Tibial nerve (tissue), 3 donors: ENCODE measurements around the gene C12orf75.

Experiments used
- CTCF ChIP-seq, 5 experiments: fragments of 200-600 bp in 3 of 5; fragments of 450-650 bp in 2 of 5; sonication (generic) in 3 of 5; IDR thresholded peaks; one replicate each; pipeline ENCODE4 v1.5.1; 2016 to 2019; ENCODE audit warnings: antibody characterized with exemption in 5 of 5, mild to moderate bottlenecking in 3 of 5, moderate library complexity in 2 of 5
- POLR2A ChIP-seq, 2 donors: fragments of 450-650 bp; IDR thresholded peaks; one replicate each; pipeline ENCODE4 v1.6.1; 2017; ENCODE audit warnings: antibody characterized with exemption in 2 of 2, mild to moderate bottlenecking in 2 of 2, moderate library complexity in 2 of 2

- no peak for TF ChIP-seq POLR2A (IDR thresholded peaks at IDR 0.05)
- TF ChIP-seq CTCF (IDR thresholded peaks at IDR 0.05) = no peak
Measured at GRCh38 chr12:105384220-105384619, 53.7 kb downstream of the C12orf75 start.
